Effector memory CD4-positive, alpha-beta T cell (primary cell): ENCODE results near the gene ERC2.
"Not testable (repeated sequence)": the region's sequence is repeated elsewhere in the genome, so short reads cannot be mapped to it uniquely, and the experiment has no call there.

ENCODE experiments used
- DNase-seq, 3 donors: peaks; one replicate each; pipeline ENCODE4 v3.0.0-alpha.2; 2020
- H3K27ac ChIP-seq: 2 replicates; pipeline ENCODE4 v1.7.0; 2013; ENCODE audit warnings: mild to moderate bottlenecking, low read length, moderate library complexity; ENCODE audit not compliant: insufficient read depth, poor library complexity, severe bottlenecking
- H3K27me3 ChIP-seq: replicated peaks from 2 replicates; pipeline ENCODE4 v1.7.0; 2013; ENCODE audit warnings: mild to moderate bottlenecking, low read length; ENCODE audit not compliant: insufficient read depth, control insufficient read depth, poor library complexity, severe bottlenecking
- H3K36me3 ChIP-seq: 2 replicates; pipeline ENCODE4 v1.7.0; 2013; ENCODE audit warnings: mild to moderate bottlenecking, low read length, moderate library complexity; ENCODE audit not compliant: control insufficient read depth, insufficient read depth
- H3K4me1 ChIP-seq: 2 replicates; pipeline ENCODE4 v1.7.0; 2013; ENCODE audit warnings: low read length, mild to moderate bottlenecking; ENCODE audit not compliant: control insufficient read depth, insufficient read depth, poor library complexity, severe bottlenecking
- H3K4me3 ChIP-seq: 2 replicates; pipeline ENCODE4 v1.7.0; 2013; ENCODE audit warnings: low read length, low read depth, mild to moderate bottlenecking; ENCODE audit not compliant: insufficient read depth, poor library complexity, severe bottlenecking
- H3K9me3 ChIP-seq: 2 replicates; pipeline ENCODE4 v1.7.0; 2013; ENCODE audit warnings: mild to moderate bottlenecking, low read length, moderate library complexity; ENCODE audit not compliant: control insufficient read depth
- total RNA-seq, 3 donors: gene quantifications; one replicate each; lab custom pipeline; 2026; lab: John Stamatoyannopoulos, UW

Gene ERC2
- 0 reads per million in 3 donors for total RNA-seq

DNA sequence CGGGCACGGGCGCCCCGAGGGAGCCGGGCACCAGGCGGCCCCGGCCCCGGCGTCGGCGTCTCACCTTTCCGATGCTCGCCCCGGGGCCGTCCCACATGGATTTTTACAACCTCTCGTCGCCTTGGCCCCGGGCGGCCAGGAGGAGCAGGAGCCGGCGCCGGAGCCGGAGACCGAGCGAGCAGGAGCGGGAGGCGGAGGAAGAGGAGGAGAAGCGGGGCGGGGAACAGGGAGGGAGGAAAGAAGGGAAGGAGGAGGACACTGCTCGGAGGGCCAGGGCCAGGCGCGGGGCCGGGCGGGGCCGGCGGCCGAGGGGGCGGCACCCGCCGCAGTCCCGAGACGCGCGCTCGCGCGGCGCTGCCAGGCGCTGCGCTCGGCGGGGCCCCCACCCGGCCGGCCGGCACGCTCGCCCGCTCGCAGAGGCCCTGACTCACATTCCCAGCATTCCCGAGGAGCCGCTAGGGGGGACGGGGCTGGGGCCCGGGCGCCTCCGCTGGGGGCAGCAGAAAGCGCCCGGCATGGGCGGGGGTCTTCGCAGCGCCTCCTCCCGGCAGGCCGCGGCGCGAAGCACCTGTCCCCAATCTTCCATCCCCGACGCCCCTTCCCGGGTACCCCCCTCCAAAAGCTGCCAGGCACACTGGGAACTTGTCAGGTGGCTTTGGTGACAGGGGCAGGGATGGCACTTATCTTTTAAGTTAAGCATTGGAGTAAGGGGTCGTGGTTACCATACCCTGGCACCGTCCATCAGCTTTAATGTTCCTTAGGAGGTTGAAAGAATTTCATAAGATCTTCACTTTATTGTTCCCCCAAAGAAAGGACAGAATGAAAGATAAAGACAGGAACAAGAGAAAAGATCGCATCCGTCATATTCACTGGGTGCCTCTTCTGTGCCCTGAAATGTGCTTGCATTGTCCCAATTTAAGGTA, at the start of gene ERC2:
Gene ERC2, minus strand, starts transcription at position 284 of the 923 bp plus-strand sequence.
- no peaks in the 10 kb centered on the region for H3K36me3 ChIP-seq
- no peak for DNase-seq
- no peaks in the 10 kb centered on the region for H3K9me3 ChIP-seq
- H3K27me3 ChIP-seq: peaks cover 8% of the 10 kb centered on the region
- H3K27ac ChIP-seq: no peak within 1 kb of the TSS
- no peak within 1 kb of the TSS for H3K4me3 ChIP-seq
- H3K4me1 ChIP-seq: peaks cover 10% of the 10 kb centered on the region

DNA sequence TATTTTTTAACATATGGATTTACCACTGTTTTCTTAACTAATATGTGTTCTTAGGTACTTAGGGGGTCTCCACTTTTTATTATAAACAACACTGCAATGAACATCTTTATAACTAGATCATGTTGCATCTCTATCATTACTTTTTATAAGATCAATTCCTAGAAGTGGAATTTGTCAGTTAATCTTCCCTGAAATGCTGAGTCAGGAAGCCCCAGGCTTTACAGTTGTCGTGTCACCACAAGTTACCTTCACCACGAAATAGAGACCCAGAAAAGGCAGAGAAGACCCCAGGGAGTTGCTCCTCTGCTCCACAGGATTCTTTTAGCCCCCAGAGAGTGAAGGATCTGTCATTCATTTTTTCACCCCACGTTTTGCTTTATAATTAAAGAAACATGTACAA, 34.5 kb upstream of the ERC2 start:
- no peaks in the 10 kb centered on the region for H3K27me3 ChIP-seq
- H3K27ac ChIP-seq: no peak overlapping the region
- no peaks in the 10 kb centered on the region for H3K9me3 ChIP-seq
- DNase-seq: no peak
- H3K4me1 ChIP-seq: no peaks in the 10 kb centered on the region
- no peaks in the 10 kb centered on the region for H3K36me3 ChIP-seq
- H3K4me3 ChIP-seq: no peak overlapping the region

DNA sequence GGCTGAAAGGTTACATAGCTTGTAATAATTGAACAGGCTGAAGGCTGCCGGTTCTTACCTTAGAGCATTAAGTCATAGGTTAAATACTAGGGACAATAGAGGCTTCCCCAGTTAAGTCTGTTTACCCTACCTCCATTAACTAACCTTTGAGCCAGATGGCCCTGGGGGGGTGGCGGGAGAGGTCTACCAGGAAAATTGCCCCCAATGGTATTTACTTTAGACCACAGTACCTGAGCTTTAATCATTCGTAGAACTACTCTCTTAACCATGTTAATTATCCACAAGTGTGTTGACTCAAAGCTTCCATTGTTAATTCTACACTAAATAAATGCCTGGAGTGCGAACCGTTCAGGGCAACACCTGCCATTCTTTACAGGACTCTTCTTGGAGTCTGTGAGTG, 28.1 kb upstream of the ERC2 start:
- H3K36me3 ChIP-seq, DNase-seq, H3K4me3 ChIP-seq, H3K27me3 ChIP-seq, H3K9me3 ChIP-seq, H3K4me1 ChIP-seq, H3K27ac ChIP-seq: not testable (repeated sequence)

DNA sequence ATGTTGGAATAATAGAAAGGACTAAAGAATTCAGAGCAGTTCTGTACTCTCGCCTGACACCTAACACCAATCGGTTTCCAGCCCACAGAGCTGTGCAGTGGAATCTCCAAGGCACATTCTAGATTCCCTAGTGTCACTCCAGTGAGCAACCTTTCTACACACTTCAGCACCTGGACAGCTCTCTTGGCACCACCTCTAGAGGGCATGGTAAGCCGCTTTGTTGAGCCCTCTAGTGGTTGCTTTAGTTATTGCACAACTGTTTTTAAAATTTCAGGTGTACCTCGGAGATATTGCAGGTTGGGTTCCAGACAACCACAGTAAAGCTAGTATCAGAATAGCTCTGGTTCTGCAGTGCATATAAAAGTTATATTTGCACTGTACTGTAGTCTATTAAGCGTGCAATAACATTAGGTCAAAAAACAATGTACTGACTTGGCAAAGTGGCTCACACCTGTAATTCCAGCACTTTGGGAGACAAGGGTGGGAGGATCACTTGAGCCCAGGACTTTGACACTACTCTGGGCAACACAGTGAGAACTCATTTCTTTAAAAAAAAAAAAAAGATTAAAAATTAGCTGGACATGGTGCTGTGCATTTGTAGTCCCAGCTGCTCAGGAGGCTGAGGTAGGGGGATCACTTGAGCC, 26.5 kb upstream of the ERC2 start:
- Histone ChIP-seq H3K27ac (no peak overlapping the region), H3K4me1 (no peaks in the 10 kb centered on the region), H3K9me3 (no peaks in the 10 kb centered on the region), H3K36me3 (no peaks in the 10 kb centered on the region), H3K27me3 (no peaks in the 10 kb centered on the region), H3K4me3 (no peak overlapping the region)
- peak; percentile 31 to 57 (median 32) for DNase-seq

DNA sequence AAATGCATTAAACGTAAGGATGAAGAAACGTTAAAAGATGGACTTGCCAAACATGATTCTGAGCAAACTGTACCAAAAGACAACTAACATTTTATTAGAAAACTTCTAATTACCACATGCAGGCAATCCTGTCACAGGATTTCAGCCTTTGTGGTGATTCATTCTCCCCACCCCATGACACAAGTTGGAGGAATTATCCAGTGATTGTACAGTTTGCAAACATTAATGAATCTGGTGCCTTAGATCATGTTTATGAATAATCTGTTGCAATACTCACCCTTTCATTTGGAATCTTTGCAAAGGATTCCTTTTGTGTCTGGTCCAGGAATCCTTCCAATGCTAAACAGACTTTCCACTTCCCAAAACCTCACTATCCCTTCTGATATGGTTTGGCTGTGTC, 23.3 kb upstream of the ERC2 start:
- no peaks in the 10 kb centered on the region for H3K4me1 ChIP-seq
- no peak overlapping the region for H3K4me3 ChIP-seq
- no peaks in the 10 kb centered on the region for H3K36me3 ChIP-seq
- DNase-seq: no peak
- H3K27me3 ChIP-seq: no peaks in the 10 kb centered on the region
- H3K9me3 ChIP-seq: no peaks in the 10 kb centered on the region
- H3K27ac ChIP-seq: no peak overlapping the region

DNA sequence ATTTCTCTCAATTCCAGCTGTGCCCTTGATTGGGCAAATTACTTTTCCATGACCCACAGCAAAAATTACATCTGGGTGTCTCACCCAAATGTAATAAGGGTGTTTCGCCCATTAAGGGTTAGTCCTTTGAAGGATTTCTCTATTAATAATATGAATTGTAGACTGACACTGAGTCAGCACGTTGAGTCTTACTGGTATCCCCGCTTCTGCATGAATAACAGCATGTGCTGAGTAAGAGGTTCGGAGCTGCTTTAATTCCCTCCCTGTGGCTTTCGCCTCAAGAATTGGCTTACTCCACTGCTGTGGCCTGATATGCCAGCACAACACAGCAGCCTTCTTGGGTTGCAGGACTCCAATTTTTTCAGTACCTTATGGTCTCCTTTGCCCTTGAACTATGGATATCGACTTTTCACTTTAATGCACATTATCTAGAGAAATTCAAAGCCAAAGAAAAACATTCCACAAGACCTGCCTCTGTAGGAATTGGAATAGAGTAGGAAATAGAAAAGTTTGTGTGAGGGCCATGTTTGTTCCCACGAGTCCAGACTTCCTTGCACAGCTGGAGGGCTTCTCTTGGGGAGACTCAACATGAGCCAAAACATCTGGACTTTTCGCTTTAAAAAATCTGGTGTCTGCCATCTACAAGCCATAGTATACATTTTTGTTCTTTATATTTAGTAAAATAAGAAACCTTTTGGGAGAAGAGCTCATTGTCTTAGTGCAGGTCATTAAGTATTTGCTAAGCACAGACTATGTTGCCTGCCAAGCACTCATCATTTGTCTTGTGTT, 20.7 kb upstream of the ERC2 start:
- H3K36me3 ChIP-seq: no peaks in the 10 kb centered on the region
- no peak overlapping the region for H3K27ac ChIP-seq
- H3K4me1 ChIP-seq: no peaks in the 10 kb centered on the region
- DNase-seq: no peak
- no peaks in the 10 kb centered on the region for H3K27me3 ChIP-seq
- H3K9me3 ChIP-seq: no peaks in the 10 kb centered on the region
- H3K4me3 ChIP-seq: no peak overlapping the region

DNA sequence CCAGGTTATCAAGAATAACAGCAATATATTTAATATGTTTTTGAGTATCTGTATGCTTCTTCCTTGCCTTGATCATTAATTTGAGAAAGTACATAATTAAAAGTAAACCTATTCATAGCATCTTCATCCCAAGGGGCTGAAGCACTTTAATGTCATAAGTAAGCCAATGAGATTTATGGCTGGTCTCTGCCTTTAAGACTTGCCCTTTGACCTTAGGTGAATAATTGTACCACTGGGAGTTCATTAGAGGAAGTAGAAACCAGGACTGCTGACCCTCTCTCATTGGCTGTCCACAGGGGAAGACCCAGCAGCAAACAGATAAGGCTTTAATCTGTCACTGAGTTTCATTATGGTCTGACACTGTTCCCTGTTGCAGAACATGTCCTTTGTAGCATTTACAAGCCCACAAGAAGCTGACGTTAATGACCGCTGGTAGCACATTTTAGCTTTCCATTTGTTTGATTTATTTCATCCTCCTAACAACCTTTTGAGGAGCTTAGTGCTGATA, 16.3 kb upstream of the ERC2 start:
- Histone ChIP-seq H3K4me1 (no peaks in the 10 kb centered on the region), H3K27me3 (no peaks in the 10 kb centered on the region), H3K4me3 (no peak overlapping the region), H3K27ac (no peak overlapping the region), H3K36me3 (no peaks in the 10 kb centered on the region), H3K9me3 (no peaks in the 10 kb centered on the region)
- no peak for DNase-seq

DNA sequence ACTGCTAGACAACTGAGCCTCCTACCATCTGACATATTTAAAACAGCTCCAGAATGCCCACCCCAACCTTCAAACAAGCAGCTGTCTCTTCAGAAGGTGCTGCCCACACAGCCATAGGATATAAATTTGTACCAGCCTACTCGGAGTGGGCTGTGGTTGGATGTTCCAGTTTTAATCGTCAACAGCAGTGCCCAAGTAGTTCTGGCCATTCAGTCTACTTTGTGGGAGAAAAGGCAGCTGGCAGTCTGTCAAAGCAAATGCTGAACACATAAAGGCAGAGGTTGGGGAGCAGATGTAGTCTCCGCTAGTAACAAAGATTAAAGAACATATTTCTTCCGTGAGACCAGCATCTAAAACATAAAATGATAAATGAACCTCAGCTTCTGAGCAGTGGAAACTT, 15.9 kb upstream of the ERC2 start:
- Histone ChIP-seq H3K27ac (no peak overlapping the region), H3K9me3 (no peaks in the 10 kb centered on the region), H3K4me3 (no peak overlapping the region), H3K27me3 (no peaks in the 10 kb centered on the region), H3K4me1 (no peaks in the 10 kb centered on the region), H3K36me3 (no peaks in the 10 kb centered on the region)
- no peak for DNase-seq

DNA sequence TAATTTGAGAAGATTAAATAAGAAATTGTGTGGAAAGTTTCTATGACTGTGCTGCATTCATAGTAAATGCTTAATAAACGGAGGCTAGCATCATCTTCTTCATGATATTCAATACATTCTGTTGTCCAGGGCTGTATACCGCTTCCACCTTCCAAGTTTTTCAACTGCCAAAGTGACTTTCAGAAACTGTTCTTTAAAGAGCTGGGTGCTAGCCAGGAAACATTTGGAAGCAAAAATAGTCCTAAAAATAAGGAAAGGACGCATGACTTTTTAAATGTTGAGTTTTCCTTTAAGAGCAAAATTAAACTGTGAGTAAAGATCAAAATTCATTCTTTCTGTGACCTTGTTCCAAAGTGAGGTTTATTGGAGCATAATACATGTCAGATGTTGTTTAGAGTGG, 9.4 kb upstream of the ERC2 start:
- Histone ChIP-seq H3K27ac (no peak overlapping the region), H3K36me3 (no peaks in the 10 kb centered on the region), H3K9me3 (no peaks in the 10 kb centered on the region), H3K4me1 (no peaks in the 10 kb centered on the region), H3K27me3 (no peaks in the 10 kb centered on the region), H3K4me3 (no peak overlapping the region)
- DNase-seq: no peak
